HG02973 (cell line): ENCODE results near the gene NUDT14.

Experiments
- ATAC-seq: cut with Tn5 transposase; IDR thresholded peaks from one replicate; pipeline ENCODE4 v1.9.1; 2021; ENCODE audit warnings: moderate library complexity; ENCODE audit not compliant: unreplicated experiment

Gene NUDT14

DNA sequence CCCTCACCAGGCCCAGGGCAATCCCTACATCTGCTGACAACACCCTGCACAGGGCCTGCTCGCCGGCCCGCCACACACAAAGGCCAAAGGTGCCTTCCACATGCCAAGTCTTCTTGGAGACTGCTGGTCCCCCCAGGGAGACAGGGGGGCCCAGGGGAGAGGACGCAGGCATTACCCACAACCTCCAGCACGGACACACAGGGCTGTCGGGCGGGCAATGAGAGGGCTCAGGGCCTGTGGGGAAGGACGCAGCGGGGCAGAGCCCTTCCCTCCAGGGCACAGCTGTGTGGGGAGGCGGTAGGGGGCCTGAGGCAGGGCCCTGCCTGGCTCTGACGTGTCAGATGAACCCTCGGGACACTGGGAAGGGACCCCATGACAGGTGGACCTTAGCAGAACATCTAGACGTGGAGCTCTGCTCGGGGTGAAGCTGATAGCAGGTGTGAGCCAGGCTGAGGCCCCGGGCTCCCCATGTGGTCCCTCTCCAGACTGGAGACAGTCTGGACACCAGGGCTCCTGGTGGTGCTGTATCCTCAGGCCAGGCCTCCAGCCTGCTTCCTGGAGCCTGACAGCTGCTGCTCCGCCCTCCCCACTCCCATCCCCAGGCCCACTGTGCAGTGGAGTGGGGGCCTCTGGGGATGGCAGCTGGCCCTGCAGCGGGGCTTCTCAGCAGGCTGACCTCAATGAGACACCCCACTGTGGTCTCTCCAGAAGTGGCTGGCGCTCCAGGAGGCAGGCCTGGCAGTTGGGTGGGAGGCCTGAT, 31.6 kb upstream of the NUDT14 start:
- no peak for ATAC-seq

GRCh38 chr14:105211758-105212089, 30.6 kb upstream of the NUDT14 start:
- ATAC-seq: no peak

DNA sequence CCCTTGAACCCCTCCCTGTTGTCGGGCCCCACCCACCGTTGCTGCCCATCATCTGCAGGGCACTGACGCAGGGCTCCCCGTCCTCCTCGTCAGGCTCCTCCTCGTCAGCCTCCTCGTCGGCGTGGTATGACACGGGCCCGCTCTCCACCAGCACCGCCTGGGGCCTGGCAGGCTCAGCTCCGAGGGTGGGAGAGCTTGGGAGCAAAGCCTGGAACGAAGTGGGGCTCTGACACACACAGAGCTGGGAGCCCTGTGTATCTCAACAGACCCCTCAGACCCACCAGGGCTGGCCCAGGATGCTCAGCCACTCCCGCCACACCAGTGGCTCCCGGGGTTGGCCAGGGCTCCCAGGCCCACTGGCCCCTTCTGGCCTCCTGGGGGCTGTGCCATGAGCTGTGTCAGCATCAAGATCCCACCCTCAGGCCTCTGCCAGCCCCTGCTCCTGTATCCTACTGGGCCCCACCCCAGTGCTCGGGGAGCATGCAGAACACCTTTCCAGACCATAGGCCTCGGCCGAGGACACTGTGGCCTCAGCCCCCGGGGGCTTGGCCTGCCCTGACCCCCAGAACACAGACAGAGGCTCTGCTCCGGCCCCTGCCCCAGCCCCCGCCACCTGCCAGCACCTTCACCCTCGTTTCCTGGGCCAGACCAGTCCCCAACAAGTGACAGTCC, 30.1 kb upstream of the NUDT14 start:
- ATAC-seq: no peak

GRCh38 chr14:105210266-105211025, 29.3 kb upstream of the NUDT14 start:
- ATAC-seq: no peak

DNA sequence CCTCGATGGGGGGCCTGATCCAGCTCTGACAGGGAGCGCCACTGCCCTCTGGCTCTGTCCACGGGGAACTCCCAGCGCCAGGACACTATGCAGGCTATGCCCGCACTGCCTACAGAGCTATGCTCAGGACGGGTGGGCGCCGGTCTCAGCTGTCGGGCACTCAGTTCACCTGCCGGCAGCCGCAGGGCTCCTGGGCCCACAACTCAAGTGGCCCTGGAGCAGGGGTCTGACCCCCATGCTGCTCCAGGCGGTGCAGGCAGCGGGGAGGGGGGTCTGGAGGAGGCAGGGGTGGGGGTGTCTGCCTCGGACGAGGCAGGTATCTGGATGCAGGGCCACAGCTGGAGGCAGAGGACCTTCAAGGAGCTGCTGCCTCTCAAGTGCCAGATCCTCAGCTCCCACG, 28.5 kb upstream of the NUDT14 start:
- ATAC-seq: no peak

DNA sequence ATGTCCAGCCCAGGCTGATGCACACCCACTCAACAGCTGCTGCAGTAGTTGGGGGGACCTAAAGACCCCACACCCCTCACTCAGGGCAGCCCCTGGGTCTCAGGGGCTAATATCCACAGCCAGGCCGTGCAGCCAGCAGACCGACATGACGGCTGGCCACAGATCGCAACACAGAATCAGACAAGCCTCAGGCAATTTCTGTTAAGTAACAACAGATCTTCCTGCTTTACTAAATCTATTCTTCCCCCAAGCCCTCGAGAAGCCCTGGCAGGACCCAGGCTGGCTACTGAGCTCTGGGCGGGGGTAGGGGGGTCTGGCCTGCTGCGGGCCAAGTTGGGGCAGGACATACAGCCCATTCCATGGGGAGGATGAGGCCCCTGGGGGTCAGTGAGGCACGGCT, 28.0 kb upstream of the NUDT14 start:
- ATAC-seq: no peak

- no peak for ATAC-seq
Observed at GRCh38 chr14:105208738-105209075, 27.6 kb upstream of the NUDT14 start.

DNA sequence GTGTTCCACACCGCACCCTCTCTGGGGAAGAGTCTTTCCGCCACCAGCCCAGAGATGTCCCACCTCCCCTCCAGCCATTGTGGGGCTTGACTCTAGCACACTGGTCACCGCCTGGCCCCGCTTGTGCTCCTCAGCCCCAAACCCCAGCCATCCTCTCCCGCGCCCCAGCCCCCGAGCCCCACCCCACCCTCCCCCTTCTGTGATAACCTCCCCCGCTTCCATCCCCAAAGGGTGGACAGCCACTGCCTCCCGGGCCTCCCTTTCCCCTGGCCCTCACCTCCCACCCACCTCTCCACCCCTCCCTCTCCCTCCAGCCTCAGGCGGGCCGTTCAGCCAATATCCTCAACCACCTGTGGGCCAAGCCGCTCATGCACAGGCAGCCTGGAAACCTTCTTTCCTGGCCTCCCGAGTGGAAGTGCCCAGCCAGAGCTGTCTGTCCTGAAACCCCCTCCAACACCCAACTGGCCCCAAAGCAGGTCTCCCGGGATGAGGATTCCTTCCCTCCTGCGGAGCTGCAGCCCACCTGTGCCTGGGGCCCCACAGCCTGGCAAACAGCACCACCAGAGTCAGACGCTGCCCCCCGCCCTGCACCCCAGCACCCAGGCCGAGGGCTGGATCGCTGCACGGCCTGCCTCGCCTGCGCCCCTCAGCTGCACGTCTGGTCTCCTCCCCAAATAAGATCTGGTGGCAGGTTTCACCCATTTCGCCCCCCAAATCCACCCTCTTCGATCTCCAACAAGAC, 27.1 kb upstream of the NUDT14 start:
- no peak for ATAC-seq

GRCh38 chr14:105207460-105207901, 26.4 kb upstream of the NUDT14 start:
- ATAC-seq: no peak

DNA sequence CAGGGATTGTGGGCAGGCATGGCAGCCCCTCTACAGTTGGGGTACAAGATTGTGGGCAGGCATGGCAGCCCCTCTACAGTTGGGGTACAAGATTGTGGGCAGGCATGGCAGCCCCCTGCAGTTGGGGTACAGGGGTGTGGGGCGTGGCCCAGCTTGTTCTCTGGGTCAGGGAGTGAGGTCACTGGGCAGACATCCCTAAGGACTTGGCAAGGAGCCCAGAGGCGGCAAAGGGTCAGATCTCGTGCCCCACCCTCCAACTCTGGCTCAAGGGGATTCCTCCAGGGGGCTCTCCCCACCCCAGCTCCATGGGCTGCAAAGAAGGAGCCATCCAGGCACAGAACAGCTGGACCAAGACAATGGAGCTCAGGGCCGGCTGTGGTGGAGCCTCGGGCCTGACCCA, 25.8 kb upstream of the NUDT14 start:
- ATAC-seq: no peak

GRCh38 chr14:105205673-105206208, 24.6 kb upstream of the NUDT14 start:
- ATAC-seq: no peak

GRCh38 chr14:105204931-105205672, 24.0 kb upstream of the NUDT14 start:
- ATAC-seq: no peak

- ATAC-seq: no peak
Observed at GRCh38 chr14:105204206-105204930, 23.3 kb upstream of the NUDT14 start.

- no peak for ATAC-seq
Observed at GRCh38 chr14:105203701-105204100, 22.6 kb upstream of the NUDT14 start.

DNA sequence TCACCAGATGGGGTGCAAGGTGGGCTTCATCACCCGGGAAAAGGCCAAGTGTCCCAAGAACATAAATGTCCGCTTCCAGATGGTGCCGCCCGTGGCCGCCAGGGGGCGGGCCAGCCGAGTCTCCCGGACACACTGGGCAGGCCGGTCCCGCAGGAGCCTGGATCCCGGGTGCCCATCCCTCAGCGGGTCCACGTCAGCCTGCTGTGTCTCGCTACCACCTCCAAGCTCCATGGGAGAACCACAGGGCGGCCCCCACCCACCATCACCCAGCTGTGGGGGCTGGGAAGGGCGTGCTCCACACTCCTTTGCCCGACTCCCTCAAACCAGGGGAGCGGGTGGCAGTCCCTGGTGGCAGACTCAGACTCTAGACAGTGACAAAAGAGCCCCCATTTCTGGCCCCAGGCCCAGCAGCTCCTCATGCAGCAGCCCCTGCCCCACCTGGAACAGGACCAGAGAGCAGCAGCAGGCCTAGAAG, 22.0 kb upstream of the NUDT14 start:
- ATAC-seq: no peak

DNA sequence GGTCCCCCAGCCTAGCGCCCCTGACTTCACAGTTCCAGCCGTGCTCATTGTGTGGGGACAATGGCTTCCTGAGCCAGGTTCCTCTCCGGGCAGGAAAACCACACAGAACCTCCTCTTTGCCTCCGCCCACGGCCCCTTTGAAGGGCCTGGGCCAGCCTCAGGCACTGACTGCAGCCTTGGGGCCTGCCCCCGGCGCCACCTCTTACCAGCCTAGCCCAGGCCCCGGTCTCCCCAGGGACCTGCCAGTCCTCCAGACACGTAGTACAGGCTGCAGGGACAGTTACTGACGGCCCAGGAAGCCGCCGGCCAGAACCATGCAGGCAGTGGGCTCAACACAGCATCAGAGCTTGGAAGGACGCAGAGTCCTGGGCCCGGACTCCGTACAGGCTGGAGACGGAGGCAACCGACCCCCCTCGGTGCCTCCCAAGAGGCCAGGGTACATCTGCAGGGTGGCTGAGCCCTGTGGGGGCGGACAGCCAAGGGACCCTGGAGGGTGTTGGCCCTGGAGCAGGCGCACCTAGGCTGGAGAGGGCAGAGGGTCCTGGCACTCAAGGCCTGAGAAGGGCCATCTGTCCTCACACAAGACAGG, 20.9 kb upstream of the NUDT14 start:
- ATAC-seq: no peak

GRCh38 chr14:105201156-105201924, 20.2 kb upstream of the NUDT14 start:
- no peak for ATAC-seq

GRCh38 chr14:105200641-105201040, 19.5 kb upstream of the NUDT14 start:
- no peak for ATAC-seq
